GM21786 (cell line): ENCODE measurements around the gene RAPGEF4.

Experiments used
- ATAC-seq: cut with Tn5 transposase; IDR thresholded peaks from one replicate; pipeline ENCODE4 v1.9.1; 2021; ENCODE audit not compliant: unreplicated experiment

Gene RAPGEF4

DNA sequence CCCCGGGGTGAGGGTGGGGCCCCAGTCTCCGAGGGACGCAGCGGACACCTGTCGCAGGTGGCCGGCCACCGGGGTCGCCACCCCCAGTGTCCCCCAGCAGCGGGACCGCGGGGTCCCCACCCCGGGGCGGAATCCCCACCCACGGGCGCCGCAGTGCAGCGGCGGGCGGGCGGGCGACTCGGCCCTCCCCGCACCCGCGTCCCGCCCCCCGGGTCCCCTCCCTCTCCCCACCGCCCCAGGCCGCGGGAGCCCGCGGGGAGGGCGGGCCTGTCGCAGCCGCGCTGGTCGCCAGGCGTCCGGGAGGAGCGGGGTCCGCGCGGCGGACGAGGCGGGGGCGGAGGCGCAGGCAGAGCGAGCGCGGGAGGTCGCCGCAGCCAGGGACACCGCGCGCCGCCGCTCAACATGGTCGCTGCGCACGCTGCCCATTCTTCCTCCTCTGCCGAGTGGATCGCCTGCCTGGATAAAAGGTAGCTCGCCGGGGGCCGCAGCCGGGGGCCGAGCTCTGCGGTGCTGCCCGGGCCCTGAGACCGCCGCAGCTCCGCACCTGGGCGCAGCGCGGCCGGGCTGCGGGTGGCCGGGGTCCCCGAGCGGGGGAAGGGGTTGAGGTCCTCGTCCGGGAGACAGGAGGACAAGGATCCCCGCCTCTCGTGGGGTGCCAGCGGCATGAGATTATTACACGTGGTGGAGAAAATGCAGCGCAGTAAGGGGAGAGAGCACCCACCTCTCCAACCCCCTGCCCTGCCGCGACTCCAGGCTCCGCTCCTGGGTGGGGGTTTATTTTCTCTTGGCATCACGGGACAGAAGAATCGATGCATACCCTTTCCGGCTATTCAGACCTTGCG lies at the start of gene RAPGEF4:
TSS of gene RAPGEF4 (plus strand) at position 264 of the 842 bp plus-strand sequence. CDS start at position 403, 139 bp downstream.
- no peak for ATAC-seq

DNA sequence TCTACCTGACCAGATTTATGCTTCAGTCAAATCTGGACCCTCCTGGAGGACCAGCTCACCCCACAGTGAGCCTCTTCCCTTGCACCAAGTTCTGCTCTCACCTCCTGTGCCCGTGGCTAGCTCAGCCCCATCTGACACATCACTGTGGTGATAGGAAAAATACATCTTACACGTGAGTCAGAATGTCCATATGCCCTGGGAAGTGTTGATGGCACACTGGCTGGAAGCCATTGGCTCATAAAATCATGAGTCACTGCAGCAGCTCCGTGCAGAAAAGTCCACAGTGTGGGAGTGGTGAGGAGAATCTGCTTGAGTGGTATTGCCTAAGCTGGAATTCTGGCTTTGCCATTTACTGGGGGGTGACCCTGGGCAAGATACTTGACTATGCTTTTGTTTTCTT lies 42.6 kb upstream of the RAPGEF4 start:
- ATAC-seq: no peak

DNA sequence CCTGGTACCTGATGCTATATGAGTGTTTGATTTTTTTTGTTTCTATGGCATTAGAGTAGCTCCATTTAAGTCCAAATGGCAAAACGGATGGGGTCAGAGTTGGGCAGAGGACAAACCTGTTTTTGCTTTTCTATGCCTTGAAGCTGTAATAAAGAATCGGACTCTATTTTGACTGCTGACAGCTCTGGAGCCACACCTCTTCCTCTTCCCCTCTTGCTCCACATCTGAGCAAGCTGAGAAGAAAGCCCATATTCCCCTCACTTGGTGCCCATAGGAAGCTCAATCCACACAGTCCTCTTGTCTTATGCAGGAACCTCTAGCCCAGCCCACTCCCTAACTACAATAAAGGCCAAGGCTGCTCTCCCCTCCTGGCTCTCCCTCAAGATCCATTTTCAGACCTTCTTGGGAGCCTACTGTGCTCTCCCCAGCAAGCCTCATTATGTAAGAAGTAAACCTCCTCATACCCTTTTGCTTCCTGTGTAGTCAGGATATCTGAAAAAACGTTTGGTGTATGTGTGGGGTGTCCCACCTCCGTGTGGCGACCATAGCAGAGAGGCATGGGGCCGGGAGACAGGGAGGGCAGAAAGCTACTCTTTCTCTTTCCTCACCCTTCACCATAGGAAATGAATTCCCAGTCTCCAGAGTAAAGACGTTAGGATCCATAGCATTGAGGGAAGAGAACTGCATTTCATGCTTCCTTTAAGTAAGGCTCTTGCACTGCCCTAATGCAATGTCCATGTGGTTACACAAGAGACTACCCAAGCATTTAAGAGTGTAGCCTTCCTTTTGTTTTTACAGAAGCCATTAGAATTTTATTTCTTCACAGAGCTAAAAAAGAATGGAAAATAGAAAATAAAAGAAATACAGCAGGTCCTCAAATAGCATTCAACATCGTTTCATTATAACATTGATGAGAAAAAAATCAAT lies 41.9 kb upstream of the RAPGEF4 start:
- ATAC-seq: no peak

DNA sequence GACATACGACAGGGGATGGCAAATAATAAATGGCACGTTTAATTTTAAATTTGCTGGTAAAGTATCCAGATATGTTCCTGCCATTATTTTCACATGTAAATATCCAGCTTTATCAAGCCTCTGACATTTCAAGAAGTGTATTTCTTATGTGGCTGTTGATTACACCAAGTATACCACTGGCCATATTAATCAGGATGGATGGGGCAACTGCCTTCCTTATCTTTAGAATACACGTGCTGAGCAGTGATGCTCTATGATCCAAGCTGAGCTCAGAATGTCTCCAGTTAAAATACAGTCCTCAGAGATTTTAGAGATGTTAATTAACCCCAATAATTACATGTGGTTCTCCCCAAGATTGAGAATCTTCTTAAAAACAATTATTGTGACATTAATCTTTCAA lies 38.3 kb upstream of the RAPGEF4 start:
- no peak for ATAC-seq

DNA sequence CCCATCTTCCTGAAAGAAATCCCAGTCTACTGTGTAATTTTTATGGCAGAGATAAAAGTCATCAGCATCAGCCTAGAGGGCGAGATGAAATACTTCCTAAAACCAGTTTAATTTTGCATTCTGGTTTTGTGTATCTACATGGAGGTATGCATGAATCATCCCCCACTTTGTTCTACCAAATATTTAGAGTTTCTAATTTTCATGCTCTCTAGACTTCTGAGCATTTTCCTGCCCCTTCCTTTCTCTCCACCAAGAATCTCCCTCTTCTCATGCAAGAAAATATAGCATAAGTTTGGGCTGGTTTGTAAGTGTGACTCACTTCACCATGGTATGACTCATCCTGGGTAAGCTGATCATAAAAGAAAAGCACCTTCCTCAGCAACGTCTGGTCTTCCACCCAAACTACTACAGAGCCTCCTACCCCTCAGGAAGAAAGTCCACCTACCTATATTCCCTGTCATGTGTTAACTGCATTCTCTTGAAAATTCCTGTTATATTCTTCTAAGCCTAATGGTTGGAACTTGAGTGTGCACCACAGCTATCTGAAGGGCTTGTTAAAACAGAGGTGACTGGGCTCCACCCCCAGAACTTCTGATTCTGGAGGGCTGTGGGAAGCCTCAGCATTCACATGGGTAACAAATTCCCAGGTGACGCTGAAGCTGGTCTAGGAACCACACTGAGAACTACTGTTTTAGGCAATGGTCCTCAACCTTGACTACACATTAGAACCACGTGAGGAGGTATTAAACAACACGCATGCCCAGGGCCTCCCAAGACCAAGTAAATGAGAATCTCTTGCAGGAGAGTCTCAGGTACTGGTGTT lies 37.4 kb upstream of the RAPGEF4 start:
- ATAC-seq: peak; percentile 93

DNA sequence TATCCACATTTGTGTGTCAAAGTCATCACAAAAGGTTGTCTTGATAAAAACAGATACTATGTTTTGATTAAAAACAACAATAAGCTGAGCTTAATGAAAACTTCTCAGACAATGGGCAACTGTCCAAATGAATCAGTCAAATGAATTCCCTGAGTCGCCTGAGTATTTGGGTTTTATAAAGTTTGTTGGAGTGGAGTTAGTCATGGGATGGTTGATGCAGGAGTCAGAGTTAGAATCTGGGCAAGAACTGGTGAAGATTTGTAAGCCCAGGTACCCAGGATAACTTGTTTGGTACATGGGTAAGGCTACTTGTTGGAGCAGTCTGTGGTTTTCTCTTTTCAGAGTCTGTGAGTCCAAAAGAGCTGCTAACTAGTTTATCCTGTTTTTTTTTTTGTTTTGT lies 34.4 kb upstream of the RAPGEF4 start:
- no peak for ATAC-seq

DNA sequence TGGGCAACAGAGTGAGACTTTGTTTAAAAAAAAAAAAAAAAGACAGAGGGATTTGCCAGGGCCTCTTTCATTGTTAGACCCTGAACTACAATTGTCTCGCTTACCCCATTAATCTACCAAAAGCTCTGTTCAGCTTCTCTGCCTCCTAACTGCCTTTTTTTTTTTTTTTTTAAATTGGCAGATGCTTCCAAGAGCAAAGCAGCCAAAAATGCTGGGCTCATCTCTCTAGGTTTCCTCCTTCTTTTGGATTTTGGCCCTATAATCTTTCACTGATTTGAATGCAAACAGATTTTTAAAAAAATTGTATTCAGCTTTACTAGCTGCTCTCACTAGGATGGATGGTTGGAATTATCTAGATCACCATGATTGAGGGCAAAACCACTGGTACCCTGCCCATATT lies 33.2 kb upstream of the RAPGEF4 start:
- no peak for ATAC-seq

DNA sequence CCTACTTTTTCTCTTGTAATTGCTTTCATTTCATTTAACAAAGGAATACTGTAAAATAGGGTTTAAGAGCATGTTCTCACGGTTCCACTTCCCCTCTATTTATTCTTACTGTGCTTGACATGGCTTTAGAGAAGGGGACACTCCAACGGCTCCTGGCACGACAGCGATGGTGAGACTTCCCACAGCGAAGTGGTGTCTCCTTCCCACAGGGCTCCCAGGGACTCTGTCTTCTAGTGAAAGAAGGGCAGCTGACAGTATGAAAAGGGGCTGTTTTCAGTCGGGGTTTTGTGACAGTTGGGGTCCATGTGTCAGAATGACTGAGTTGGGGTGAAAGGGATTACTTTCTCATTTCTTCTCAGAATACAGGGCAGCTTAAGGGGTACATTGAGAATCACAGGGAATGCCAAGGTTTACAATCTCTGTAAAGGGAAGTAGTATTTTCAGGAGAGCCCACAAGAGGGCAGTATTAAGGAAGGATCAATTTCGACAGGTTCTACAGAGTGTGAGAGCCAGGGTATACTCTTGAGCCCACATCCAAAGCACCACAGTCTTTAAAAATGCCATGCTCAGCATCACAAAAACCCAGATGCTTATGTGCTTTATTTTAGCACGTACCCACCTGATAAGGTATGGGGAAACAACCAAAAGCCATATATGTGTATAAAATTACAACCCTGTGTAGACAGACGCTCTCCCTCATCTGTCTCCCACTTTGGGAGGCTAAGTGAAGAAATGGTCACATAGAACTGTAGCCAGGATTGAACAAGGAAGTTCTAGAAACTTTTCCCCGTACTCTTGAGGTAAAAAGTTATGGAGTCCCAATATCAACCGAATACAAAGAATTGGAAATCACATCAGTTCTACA lies 31.3 kb upstream of the RAPGEF4 start:
- ATAC-seq: no peak

DNA sequence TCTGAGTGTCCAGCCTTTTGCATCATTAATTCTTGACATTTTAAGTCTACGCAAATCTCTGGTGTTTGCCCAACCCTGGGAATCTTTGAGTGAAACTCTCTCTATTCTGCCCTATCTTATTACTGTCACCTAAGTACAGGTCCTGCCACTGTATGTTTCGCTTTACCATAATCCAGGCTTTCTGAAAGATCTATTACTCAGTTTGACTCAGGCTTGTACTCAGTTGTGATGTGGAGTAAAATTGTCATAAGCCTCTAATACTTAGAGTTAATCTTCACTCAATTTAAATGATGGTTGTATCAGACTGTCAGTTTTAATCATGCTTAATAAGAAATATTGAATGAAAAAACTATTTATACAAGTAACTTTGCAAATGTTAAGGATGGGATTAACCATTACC lies 30.3 kb upstream of the RAPGEF4 start:
- no peak for ATAC-seq

DNA sequence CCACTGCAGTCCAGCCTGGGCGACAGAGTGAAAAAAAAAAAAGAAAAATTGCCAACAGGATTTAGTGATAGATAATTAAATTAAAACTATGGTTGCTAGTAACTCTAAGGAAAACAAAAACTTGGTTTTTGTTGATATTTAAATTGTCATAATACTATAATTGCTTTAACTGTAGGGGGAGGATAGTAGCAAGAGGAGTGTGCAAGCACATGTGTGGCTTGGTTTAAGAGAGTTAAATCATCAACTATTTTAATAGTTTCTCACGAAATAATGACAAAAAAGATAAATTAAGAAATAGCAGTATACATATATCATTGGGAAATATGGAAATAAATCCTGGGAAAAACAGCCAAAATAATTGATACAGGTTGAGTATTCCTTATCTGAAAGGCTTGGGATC lies 27.4 kb upstream of the RAPGEF4 start:
- no peak for ATAC-seq

DNA sequence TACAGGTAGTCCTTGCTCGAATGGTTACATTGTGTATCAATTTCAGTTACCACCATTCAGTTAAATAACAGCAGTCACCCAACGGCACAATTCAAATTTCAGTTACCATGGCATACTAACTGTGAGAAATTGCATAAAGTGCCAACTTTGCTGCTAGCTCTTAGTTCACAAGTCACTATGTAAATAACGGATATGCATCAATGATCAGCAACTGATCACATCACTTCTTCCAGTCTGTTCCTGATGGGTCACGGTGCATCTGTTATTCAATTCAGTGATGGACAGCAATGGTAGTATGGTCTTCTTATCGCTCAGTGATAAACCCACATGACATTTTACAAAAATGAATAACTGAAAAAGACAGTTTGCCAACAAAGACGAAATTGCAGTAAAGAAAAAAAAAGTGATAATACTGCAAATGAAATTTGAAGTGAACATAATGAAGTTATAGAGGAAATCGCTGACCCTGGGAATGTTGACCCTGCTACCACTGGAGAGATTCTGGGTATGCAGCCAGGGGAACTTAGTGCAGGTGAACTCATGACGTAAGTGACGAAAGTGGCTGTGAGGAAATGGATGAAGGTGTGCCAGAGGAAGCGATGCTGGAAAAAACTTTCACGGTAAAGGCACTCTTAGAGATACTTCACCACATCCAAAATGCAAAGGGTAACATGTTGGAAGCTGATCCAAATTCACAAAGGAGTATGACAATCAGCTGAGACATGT lies 25.9 kb upstream of the RAPGEF4 start:
- no peak for ATAC-seq

DNA sequence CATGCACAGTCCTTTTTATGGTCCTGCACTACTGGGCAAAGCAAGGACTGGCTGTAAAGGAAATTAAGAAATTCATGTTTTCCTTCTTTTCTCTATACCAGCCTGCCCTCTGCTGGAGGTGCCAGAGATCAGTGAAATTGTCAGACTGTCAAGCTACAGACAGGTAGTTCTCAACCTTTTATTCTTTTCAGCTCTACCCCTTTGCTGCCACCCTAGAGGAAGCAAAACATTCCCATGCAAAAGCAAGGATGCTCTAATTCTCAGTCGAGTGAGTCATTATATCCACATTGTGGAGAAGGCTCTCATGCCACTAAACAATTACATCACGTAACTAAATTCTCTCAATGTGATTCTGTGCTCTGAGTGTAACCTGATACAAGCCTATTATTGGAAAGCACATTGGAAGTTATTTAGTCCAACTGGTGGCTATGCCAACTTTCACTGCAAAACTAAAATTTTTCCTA lies 25.0 kb upstream of the RAPGEF4 start:
- ATAC-seq: no peak

DNA sequence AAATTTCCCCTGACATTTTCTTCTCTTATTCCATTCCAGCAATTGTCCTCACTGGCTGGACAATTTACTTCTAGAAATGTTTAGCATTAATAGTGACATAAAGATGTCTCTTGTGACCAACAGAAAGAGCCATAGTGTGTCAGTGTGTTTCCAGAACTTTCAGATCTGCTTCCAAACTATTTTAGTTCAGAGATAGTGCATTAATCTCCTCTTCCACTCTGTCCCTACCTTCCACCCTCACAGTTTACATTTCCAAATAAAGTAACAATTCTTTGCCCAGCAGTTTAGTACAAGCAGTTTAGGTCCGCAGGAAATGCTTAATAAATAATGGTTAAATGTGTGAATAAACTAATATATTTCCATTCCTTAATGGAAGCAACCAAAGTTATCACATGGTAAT lies 24.5 kb upstream of the RAPGEF4 start:
- ATAC-seq: no peak

DNA sequence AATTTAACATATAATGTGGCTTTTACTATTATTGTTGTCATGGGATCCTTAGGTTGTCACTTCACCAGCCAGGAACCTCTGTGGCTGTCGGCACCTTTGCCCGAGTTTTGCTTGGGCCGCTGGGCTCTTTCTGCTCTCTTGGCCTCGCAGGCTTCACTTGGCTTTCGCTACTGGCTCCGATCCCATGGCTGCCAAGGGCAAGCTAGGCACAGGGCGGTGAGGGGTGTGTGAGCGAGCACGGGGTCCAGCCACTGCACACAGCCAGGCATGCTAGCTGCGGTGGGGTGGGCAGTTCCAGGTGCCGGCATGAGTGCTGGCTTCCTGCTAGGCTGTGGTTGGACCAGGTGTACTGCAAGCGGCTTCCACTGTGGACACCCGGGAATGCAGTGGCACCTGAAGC lies 23.4 kb upstream of the RAPGEF4 start:
- no peak for ATAC-seq

DNA sequence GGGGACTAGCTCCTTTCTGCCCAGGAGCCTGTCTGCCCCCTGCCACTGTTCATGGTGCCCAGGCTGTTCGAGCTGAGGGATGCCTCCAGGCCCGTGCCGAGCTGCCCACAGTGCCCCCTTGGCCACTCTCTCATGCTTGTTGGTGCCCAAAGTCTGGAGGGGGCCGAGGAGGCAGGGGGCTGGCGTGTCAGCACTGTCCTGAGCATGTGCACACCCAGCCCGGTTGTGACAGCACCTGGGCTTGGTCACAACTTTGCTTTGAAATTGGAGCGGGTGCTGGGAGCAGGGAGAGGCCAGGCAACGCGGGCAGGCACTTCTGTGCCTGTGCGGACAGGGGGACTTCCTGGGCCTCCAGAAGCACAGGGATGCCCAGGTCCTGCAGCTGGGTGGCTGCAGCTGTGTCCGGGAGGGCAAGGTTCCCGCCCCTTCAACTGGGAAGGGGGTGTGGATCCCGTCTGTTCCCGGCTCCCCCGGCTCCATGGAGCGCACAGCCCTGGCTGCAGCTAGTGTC lies 22.2 kb upstream of the RAPGEF4 start:
- no peak for ATAC-seq

DNA sequence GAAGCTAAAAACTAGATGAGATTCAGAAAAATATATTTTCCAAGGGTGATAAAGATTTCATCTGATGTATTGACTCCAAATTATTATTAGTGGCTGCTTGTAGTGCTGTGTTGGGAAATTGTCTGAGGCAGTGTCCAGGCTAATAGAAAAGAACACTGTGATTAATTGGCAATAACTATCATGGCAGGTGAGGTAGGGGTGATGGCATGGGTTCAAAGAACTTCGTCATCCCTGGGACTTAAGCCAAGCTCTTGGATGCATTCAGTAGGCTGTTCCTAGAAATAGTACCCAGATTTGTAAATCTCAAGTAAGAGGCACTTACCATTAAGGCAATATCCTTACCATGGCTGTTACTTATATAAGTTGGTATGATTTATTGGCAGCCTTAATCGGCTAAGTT lies 13.2 kb upstream of the RAPGEF4 start:
- no peak for ATAC-seq

DNA sequence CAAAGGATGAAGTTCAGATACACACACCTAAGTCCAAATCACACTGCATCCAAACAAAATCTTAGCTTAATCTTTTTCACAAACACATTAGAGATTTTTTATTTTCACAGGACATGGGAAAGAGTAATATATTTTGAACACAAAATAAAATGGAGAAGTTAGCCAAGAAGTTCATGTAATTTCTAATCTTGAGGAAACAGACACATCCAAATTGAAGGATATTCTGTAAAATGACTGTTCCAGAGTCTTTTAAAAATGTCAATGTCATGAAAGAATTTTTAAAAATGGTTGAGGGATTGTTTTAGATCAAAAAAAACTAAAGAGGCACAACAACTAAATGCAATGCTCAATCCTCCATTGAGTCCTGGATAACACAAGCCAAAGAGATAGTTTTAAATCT lies 12.4 kb upstream of the RAPGEF4 start:
- no peak for ATAC-seq

DNA sequence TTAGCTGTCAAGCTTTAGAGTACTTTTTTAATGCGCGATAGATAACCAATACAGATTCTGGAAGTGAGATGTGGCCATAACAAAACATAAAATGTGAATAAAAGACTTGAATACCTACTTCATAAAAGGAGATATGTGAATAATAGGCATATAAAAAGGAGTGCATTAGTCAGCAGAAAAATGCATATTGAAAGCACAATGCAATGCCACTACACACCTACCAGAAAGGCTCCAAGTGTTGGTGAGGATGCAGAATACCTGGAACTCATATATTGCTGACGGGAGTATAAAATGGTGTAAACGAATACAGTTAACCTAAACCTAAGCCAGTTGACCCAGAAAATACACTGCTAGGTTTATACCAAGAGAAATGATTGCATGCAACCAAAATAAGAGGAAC lies 10.9 kb upstream of the RAPGEF4 start:
- no peak for ATAC-seq

DNA sequence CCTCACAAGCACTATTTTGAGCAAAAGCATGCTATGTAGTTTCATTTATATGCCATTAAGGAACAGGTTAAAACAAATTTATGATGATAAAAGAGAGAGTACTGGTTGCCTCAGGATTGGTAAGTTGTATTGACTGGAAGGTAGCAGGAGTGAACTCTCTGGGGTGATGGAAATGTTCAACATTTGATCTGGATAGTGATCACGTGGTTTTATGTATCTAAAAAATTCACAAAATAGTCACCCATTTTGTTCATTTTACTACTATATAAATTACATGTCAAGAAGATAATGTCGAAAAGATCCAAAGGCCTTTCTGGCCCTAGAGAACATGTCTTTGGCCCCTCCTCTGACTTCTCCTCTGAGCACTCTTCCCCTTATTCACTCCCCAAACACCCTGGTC lies 10.4 kb upstream of the RAPGEF4 start:
- no peak for ATAC-seq
